SK-N-SH (cell line): ENCODE measurements around the gene KCNJ16. TPM values are rescaled to one million over a fixed set of nuclear protein-coding genes. Genes with fewer than 3 reads are reported as not detected.

ENCODE experiments used
- CTCF ChIA-PET: fragments of 300-600, 350-600 bp; formaldehyde crosslinking; extraction: SDS; loops from one replicate; lab custom pipeline; 2021; lab: Yijun Ruan, JAX
- POLR2A ChIA-PET: fragments of 350-600 bp; sonication (Branson Sonifier 250); formaldehyde crosslinking; extraction: SDS; loops from one replicate; lab custom pipeline; 2020; ENCODE audit warnings: antibody characterized with exemption, inconsistent platforms; lab: Yijun Ruan, JAX
- DNase-seq: peaks from one replicate; pipeline ENCODE4 v3.0.0; 2012
- H2AFZ ChIP-seq: fragments of 200-600 bp; sonication (generic); 2 replicates; pipeline ENCODE4 v1.8.1; 2016; ENCODE audit warnings: antibody characterized with exemption, mild to moderate bottlenecking, low read depth
- H3F3A ChIP-seq: fragments of 200-600 bp; sonication (generic); replicated peaks from 2 replicates; pipeline ENCODE3; 2016; ENCODE audit warnings: antibody characterized with exemption, mild to moderate bottlenecking; ENCODE audit not compliant: insufficient read depth
- H3K27ac ChIP-seq, 2 experiments: fragments of 200-500 bp in 1 of 2; fragments of 200-600 bp in 1 of 2; sonication (Bioruptor generic) in 1 of 2; sonication (generic), shearing (Covaris generic) in 1 of 2; 2 replicates each; pipeline versions ENCODE4 v1.5.1 to v1.6.1; 2014 to 2016; ENCODE audit warnings: low read depth in 2 of 2, inconsistent platforms in 1 of 2, low read length in 1 of 2, mild to moderate bottlenecking in 1 of 2, mixed read lengths in 1 of 2
- H3K27me3 ChIP-seq: fragments of 200-600 bp; sonication (generic), shearing (Covaris generic); 2 replicates; pipeline ENCODE4 v1.6.1; 2016; ENCODE audit warnings: mixed run types; ENCODE audit not compliant: insufficient read depth
- H3K36me3 ChIP-seq, 2 experiments: fragments of 200-500 bp in 1 of 2; fragments of 200-600 bp in 1 of 2; sonication (Bioruptor generic) in 1 of 2; sonication (generic) in 1 of 2; replicated peaks in 1 of 2; 2 replicates each; pipeline versions ENCODE3 to v1.5.1; 2014 to 2016; ENCODE audit warnings: low read length in 1 of 2, mild to moderate bottlenecking in 1 of 2; ENCODE audit not compliant: insufficient read depth in 2 of 2, control insufficient read depth in 1 of 2
- H3K4me1 ChIP-seq, 2 experiments: fragments of 200-500 bp in 1 of 2; fragments of 200-600 bp in 1 of 2; sonication (Bioruptor generic) in 1 of 2; sonication (generic), shearing (Covaris generic) in 1 of 2; 2 replicates each; pipeline versions ENCODE4 v1.5.1 to v1.6.1; 2014 to 2016; ENCODE audit warnings: low read depth in 1 of 2, low read length in 1 of 2, mixed run types in 1 of 2; ENCODE audit not compliant: insufficient read depth in 2 of 2, control insufficient read depth in 1 of 2
- H3K4me2 ChIP-seq: fragments of 200-600 bp; sonication (generic), shearing (Covaris generic); 2 replicates; pipeline ENCODE4 v1.6.1; 2017; ENCODE audit warnings: mixed run types
- H3K4me3 ChIP-seq, 2 experiments: fragments of 200-500 bp in 1 of 2; fragments of 200-600 bp in 1 of 2; sonication (Bioruptor generic) in 1 of 2; sonication (generic), shearing (Covaris generic) in 1 of 2; 2 replicates each; pipeline versions ENCODE4 v1.5.1 to v1.8.1; 2014 to 2016; ENCODE audit warnings: low read depth in 2 of 2, inconsistent platforms in 1 of 2, low read length in 1 of 2, mild to moderate bottlenecking in 1 of 2, mixed read lengths in 1 of 2, moderate library complexity in 1 of 2
- H3K79me2 ChIP-seq: fragments of 200-600 bp; sonication (generic); 2 replicates; pipeline ENCODE4 v1.8.1; 2017; ENCODE audit warnings: mild to moderate bottlenecking; ENCODE audit not compliant: insufficient read depth
- H3K9ac ChIP-seq: fragments of 200-600 bp; sonication (generic); 2 replicates; pipeline ENCODE4 v1.6.1; 2017; ENCODE audit warnings: mixed run types
- H3K9me2 ChIP-seq: fragments of 200-600 bp; sonication (generic); 2 replicates; pipeline ENCODE4 v1.6.1; 2017; ENCODE audit warnings: mixed run types
- H3K9me3 ChIP-seq: fragments of 200-600 bp; sonication (generic); 2 replicates; pipeline ENCODE4 v1.6.1; 2017; ENCODE audit warnings: mixed run types, mild to moderate bottlenecking, moderate library complexity
- H4K20me1 ChIP-seq: fragments of 200-600 bp; sonication (generic); 2 replicates; pipeline ENCODE4 v1.6.1; 2017; ENCODE audit warnings: mild to moderate bottlenecking, mixed run types; ENCODE audit not compliant: insufficient read depth
- ELF1 ChIP-seq: IDR thresholded peaks from 2 replicates; pipeline ENCODE4 v1.4.0; 2012
- EZH2phosphoT487 ChIP-seq: fragments of 200-600 bp; sonication (generic); IDR thresholded peaks from 2 replicates; pipeline ENCODE4 v1.6.1; 2017; ENCODE audit warnings: low read depth, mixed run types, mild to moderate bottlenecking, antibody characterized with exemption, moderate library complexity, borderline replicate concordance
- FOXJ3 ChIP-seq: sonication (generic); formaldehyde crosslinking; IDR thresholded peaks from 2 replicates; pipeline ENCODE4 v1.5.1; 2020; ENCODE audit warnings: mild to moderate bottlenecking, missing genetic modification reagents
- GABPA ChIP-seq: IDR thresholded peaks from 2 replicates; pipeline ENCODE4 v1.4.0; 2012; ENCODE audit warnings: low read depth, mild to moderate bottlenecking
- GATA2 ChIP-seq: sonication (generic); formaldehyde crosslinking; IDR thresholded peaks from 2 replicates; pipeline ENCODE4 v1.5.0; 2020; ENCODE audit warnings: mild to moderate bottlenecking, missing genetic modification reagents
- NRF1 ChIP-seq: IDR thresholded peaks from 2 replicates; pipeline ENCODE4 v1.6.1; 2012; ENCODE audit warnings: low read depth, mild to moderate bottlenecking, low read length
- POLR2AphosphoS5 ChIP-seq: IDR thresholded peaks from 2 replicates; pipeline ENCODE4 v1.6.1; 2012; ENCODE audit warnings: low read depth, low read length
- RCOR1 ChIP-seq: fragments of 150-350 bp; IDR thresholded peaks from 2 replicates; pipeline ENCODE4 v1.6.1; 2017; ENCODE audit warnings: antibody characterized with exemption, low read length
- RFX5 ChIP-seq: IDR thresholded peaks from 2 replicates; pipeline ENCODE4 v1.6.1; 2012; ENCODE audit warnings: mild to moderate bottlenecking, improper control_type of control experiment, low read length
- RXRA ChIP-seq: IDR thresholded peaks from 2 replicates; pipeline ENCODE4 v1.4.0; 2012; ENCODE audit warnings: low read depth, mild to moderate bottlenecking, borderline replicate concordance
- SIN3A ChIP-seq: IDR thresholded peaks from 2 replicates; pipeline ENCODE4 v1.6.1; 2012; ENCODE audit warnings: low read depth, mild to moderate bottlenecking, low read length, moderate library complexity, borderline replicate concordance
- TCF12 ChIP-seq: IDR thresholded peaks from 2 replicates; pipeline ENCODE4 v1.4.0; 2012
- TEAD4 ChIP-seq: IDR thresholded peaks from 2 replicates; pipeline ENCODE4 v1.4.0; 2012; ENCODE audit warnings: mild to moderate bottlenecking, borderline replicate concordance; ENCODE audit not compliant: insufficient read depth
- WGBS: methylation state at CpG from one replicate; pipeline ENCODE4 v1.1.6; 2017; ENCODE audit warnings: low lambda C conversion rate; 5-methylcytosine and 5-hydroxymethylcytosine counted together
- polyA plus RNA-seq, 3 experiments: library from polyadenylated mRNA; depleted of rRNA; stranded (reverse); fragments of >200 nt; gene quantifications; 2 replicates each; pipeline ENCODE4 v1.2.3, GENCODE V29; 2012
- TF ChIP-seq, protein P1 (sequence below): IDR thresholded peaks from 2 replicates; pipeline ENCODE4 v1.6.1; 2012; ENCODE audit warnings: mild to moderate bottlenecking, low read depth, low read length, moderate library complexity
- TF ChIP-seq, protein P2 (sequence below): IDR thresholded peaks from 2 replicates; pipeline ENCODE4 v1.4.0; 2012; ENCODE audit warnings: low read depth, borderline replicate concordance
- TF ChIP-seq, protein P3 (sequence below): fragments of 150-350 bp; IDR thresholded peaks from 2 replicates; pipeline ENCODE4 v1.6.1; 2017; ENCODE audit warnings: antibody characterized with exemption, low read length, low read depth, borderline replicate concordance

Gene KCNJ16
- polyA plus RNA-seq, 1 of the 3 experiments (the other 2 are of a cell fraction): not detected

DNA sequence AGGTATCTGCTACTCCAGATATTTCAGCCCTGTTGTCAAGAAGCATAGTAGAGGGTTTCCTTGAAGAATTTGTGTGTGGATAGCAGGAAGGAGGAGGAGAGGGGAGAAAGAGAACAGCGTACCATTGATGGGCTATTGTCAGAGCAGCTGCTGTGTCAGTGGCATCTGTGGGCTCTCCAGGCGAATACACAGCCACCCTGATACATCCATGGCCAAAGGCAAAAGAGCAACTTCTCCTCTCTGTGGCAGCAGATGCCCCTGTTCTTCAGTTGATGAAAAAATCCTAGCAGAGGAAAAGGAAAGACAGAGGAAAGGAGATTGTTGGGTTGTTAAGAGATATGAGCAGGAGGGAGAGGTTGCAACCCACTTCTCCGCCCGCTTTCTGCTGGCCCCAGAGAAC lies 82.1 kb downstream of the KCNJ16 start (continued):
- TF ChIP-seq, protein P1, sequence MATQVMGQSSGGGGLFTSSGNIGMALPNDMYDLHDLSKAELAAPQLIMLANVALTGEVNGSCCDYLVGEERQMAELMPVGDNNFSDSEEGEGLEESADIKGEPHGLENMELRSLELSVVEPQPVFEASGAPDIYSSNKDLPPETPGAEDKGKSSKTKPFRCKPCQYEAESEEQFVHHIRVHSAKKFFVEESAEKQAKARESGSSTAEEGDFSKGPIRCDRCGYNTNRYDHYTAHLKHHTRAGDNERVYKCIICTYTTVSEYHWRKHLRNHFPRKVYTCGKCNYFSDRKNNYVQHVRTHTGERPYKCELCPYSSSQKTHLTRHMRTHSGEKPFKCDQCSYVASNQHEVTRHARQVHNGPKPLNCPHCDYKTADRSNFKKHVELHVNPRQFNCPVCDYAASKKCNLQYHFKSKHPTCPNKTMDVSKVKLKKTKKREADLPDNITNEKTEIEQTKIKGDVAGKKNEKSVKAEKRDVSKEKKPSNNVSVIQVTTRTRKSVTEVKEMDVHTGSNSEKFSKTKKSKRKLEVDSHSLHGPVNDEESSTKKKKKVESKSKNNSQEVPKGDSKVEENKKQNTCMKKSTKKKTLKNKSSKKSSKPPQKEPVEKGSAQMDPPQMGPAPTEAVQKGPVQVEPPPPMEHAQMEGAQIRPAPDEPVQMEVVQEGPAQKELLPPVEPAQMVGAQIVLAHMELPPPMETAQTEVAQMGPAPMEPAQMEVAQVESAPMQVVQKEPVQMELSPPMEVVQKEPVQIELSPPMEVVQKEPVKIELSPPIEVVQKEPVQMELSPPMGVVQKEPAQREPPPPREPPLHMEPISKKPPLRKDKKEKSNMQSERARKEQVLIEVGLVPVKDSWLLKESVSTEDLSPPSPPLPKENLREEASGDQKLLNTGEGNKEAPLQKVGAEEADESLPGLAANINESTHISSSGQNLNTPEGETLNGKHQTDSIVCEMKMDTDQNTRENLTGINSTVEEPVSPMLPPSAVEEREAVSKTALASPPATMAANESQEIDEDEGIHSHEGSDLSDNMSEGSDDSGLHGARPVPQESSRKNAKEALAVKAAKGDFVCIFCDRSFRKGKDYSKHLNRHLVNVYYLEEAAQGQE: no peak
- TF ChIP-seq SIN3A (no peak), RXRA (no peak), TCF12 (no peak), RCOR1 (no peak)
- TF ChIP-seq, protein P2, sequence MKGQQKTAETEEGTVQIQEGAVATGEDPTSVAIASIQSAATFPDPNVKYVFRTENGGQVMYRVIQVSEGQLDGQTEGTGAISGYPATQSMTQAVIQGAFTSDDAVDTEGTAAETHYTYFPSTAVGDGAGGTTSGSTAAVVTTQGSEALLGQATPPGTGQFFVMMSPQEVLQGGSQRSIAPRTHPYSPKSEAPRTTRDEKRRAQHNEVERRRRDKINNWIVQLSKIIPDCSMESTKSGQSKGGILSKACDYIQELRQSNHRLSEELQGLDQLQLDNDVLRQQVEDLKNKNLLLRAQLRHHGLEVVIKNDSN: no peak

DNA sequence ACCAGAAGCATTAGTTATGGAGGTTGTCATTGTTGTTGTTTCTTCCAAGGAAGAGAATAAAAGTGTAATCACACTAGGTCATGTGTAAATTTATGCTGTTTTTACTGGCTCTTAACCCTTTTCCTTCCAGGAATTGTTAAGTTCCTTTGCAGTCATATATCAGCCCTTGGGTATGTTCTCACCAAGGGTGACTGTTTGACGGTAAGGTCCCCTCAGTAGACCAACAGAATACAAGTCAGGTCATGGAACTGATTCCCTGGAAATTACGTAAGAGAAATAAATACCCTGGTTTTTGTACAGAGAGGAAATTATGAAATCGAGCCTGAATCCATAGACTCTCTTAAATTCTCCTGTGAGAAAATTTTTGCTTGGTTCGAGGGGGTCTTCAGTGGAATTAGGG lies 83.2 kb downstream of the KCNJ16 start:
- TF ChIP-seq RXRA (no peak), RFX5 (no peak), FOXJ3 (CRISPR knock-in tag) (no peak), SIN3A (no peak), NRF1 (no peak), EZH2phosphoT487 (no peak), GATA2 (CRISPR knock-in tag) (no peak), TEAD4 (no peak), POLR2AphosphoS5 (no peak), ELF1 (no peak), GABPA (no peak)
- TF ChIP-seq, protein P2: no peak
- TF ChIP-seq, protein P3, sequence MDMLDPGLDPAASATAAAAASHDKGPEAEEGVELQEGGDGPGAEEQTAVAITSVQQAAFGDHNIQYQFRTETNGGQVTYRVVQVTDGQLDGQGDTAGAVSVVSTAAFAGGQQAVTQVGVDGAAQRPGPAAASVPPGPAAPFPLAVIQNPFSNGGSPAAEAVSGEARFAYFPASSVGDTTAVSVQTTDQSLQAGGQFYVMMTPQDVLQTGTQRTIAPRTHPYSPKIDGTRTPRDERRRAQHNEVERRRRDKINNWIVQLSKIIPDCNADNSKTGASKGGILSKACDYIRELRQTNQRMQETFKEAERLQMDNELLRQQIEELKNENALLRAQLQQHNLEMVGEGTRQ: no peak
- TF ChIP-seq, protein P1: no peak
- no peak overlapping the region for H3K9ac ChIP-seq
- no peaks in the 10 kb centered on the region for H3F3A ChIP-seq
- no peak overlapping the region for H3K4me3 ChIP-seq
- no peaks in the 10 kb centered on the region for H3K9me2 ChIP-seq
- no peaks in the 10 kb centered on the region for H4K20me1 ChIP-seq
- ChIA-PET CTCF (interaction anchor here (0.8 to 5.1 kb wide), 4 partner anchors 9 to 551 kb away, joined by 3 to 32 read pairs (median 10); partner anchors contain the start of gene KCNJ2), POLR2A (interaction anchor here (0.6 kb wide), 1 partner anchor 588 kb away, joined by 3 read pairs; no protein-coding TSS in a partner anchor)
- H2AFZ ChIP-seq: no peak overlapping the region
- no peak for DNase-seq
- no peaks in the 10 kb centered on the region for H3K27me3 ChIP-seq
- WGBS: 88% methylated on average over 4 of the region's 4 CpGs
- H3K79me2 ChIP-seq: no peaks in the 10 kb centered on the region
- H3K4me2 ChIP-seq: no peak overlapping the region
- H3K9me3 ChIP-seq: no peaks in the 10 kb centered on the region
- peaks cover 0 to 14% of the 10 kb centered on the region in 2 experiments; a peak in 2 of 4 replicates for H3K4me1 ChIP-seq
- H3K27ac ChIP-seq: no peak overlapping the region
- no peaks in the 10 kb centered on the region for H3K36me3 ChIP-seq
